IMR-90 (cell line): ENCODE data around the gene VPS13C.

Source experiments
- BHLHE40 ChIP-seq: fragments of 150-350 bp; IDR thresholded peaks from 2 replicates; pipeline ENCODE4 v1.6.1; 2016; ENCODE audit warnings: mild to moderate bottlenecking, low read depth, low read length
- CEBPB ChIP-seq: IDR thresholded peaks from 2 replicates; pipeline ENCODE4 v1.6.1; 2012; ENCODE audit warnings: low read depth, low read length, improper control_type of control experiment
- FOS ChIP-seq: fragments of 150-350 bp; IDR thresholded peaks from 2 replicates; pipeline ENCODE4 v1.6.1; 2016; ENCODE audit warnings: low read depth, low read length
- MAFK ChIP-seq: IDR thresholded peaks from 2 replicates; pipeline ENCODE4 v1.6.1; 2012; ENCODE audit warnings: low read depth, low read length, improper control_type of control experiment
- MAZ ChIP-seq: IDR thresholded peaks from 2 replicates; pipeline ENCODE4 v1.6.1; 2012; ENCODE audit warnings: low read depth, mild to moderate bottlenecking, low read length, improper control_type of control experiment, moderate library complexity, borderline replicate concordance
- MXI1 ChIP-seq: IDR thresholded peaks from 2 replicates; pipeline ENCODE4 v1.6.1; 2012; ENCODE audit warnings: low read depth, mild to moderate bottlenecking, low read length, moderate library complexity, borderline replicate concordance
- NFE2L2 ChIP-seq: fragments of 150-350 bp; IDR thresholded peaks from 2 replicates; pipeline ENCODE4 v1.6.1; 2016; ENCODE audit warnings: low read depth, mild to moderate bottlenecking, low read length
- POLR2A ChIP-seq: IDR thresholded peaks from 2 replicates; pipeline ENCODE4 v1.6.1; 2012; ENCODE audit warnings: mild to moderate bottlenecking, low read depth, low read length
- RAD21 ChIP-seq: IDR thresholded peaks from 2 replicates; pipeline ENCODE4 v1.6.1; 2012; ENCODE audit warnings: low read length, improper control_type of control experiment
- RFX5 ChIP-seq: IDR thresholded peaks from 2 replicates; pipeline ENCODE4 v1.8.0; 2012; ENCODE audit warnings: low read depth, mild to moderate bottlenecking, low read length, moderate library complexity
- SMC3 ChIP-seq: fragments of 150-350 bp; IDR thresholded peaks from 2 replicates; pipeline ENCODE4 v1.6.1; 2016; ENCODE audit warnings: low read depth, mild to moderate bottlenecking, antibody characterized with exemption, low read length, moderate library complexity
- TF ChIP-seq, protein P1 (sequence below): conservative IDR thresholded peaks from 2 replicates; pipeline ENCODE4 v1.5.1; 2012; ENCODE audit warnings: mild to moderate bottlenecking, low read depth, low read length, improper control_type of control experiment
- TF ChIP-seq, protein P2 (sequence below): fragments of 150-350 bp; IDR thresholded peaks from 2 replicates; pipeline ENCODE4 v1.6.1; 2017; ENCODE audit warnings: mild to moderate bottlenecking, antibody characterized with exemption, low read length, low read depth
- TF ChIP-seq, protein P3 (sequence below): fragments of 150-350 bp; IDR thresholded peaks from 2 replicates; pipeline ENCODE4 v1.6.1; 2016; ENCODE audit warnings: low read depth, mild to moderate bottlenecking, low read length, moderate library complexity, borderline replicate concordance

DNA sequence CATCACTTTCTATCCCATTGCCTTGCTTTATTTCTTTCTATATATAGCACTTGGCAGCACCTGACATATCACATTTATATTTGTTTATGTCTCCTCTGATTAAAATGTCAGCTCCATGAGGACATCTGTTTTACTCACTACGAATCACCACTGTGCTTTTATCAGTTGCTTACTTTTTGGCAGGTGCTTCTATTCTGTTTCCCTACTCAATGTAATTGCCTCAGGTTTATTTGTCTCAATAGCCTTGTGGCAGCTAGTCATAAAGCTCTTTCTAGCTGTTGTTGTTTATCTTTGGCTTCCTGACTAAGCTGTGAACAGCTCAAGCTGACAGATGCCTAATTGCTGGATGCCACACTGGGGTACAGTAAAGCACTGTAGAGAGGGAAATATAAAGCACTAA lies 85.5 kb downstream of the VPS13C start:
- TF ChIP-seq, protein P1, sequence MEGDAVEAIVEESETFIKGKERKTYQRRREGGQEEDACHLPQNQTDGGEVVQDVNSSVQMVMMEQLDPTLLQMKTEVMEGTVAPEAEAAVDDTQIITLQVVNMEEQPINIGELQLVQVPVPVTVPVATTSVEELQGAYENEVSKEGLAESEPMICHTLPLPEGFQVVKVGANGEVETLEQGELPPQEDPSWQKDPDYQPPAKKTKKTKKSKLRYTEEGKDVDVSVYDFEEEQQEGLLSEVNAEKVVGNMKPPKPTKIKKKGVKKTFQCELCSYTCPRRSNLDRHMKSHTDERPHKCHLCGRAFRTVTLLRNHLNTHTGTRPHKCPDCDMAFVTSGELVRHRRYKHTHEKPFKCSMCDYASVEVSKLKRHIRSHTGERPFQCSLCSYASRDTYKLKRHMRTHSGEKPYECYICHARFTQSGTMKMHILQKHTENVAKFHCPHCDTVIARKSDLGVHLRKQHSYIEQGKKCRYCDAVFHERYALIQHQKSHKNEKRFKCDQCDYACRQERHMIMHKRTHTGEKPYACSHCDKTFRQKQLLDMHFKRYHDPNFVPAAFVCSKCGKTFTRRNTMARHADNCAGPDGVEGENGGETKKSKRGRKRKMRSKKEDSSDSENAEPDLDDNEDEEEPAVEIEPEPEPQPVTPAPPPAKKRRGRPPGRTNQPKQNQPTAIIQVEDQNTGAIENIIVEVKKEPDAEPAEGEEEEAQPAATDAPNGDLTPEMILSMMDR = no peak
- TF ChIP-seq POLR2A (no peak), BHLHE40 (no peak), FOS (no peak), MAZ (no peak), CEBPB (no peak), SMC3 (no peak), RFX5 (no peak), MXI1 (no peak), MAFK (no peak), RAD21 (no peak), NFE2L2 (no peak)
- TF ChIP-seq, protein P2, sequence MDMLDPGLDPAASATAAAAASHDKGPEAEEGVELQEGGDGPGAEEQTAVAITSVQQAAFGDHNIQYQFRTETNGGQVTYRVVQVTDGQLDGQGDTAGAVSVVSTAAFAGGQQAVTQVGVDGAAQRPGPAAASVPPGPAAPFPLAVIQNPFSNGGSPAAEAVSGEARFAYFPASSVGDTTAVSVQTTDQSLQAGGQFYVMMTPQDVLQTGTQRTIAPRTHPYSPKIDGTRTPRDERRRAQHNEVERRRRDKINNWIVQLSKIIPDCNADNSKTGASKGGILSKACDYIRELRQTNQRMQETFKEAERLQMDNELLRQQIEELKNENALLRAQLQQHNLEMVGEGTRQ = no peak
- TF ChIP-seq, protein P3, sequence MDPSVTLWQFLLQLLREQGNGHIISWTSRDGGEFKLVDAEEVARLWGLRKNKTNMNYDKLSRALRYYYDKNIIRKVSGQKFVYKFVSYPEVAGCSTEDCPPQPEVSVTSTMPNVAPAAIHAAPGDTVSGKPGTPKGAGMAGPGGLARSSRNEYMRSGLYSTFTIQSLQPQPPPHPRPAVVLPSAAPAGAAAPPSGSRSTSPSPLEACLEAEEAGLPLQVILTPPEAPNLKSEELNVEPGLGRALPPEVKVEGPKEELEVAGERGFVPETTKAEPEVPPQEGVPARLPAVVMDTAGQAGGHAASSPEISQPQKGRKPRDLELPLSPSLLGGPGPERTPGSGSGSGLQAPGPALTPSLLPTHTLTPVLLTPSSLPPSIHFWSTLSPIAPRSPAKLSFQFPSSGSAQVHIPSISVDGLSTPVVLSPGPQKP = no peak
